ENCODE measurements around the gene ELP1. TPM values are rescaled to one million over a fixed set of nuclear protein-coding genes. Genes with fewer than 3 reads are reported as not detected.
A peak's percentile ranks its signal among the peaks of the same experiment; 100 is the strongest.
"Not testable (repeated sequence)": the region's sequence is repeated elsewhere in the genome, so short reads cannot be mapped to it uniquely, and the experiment has no call there.

The ELP1 gene, protein sequence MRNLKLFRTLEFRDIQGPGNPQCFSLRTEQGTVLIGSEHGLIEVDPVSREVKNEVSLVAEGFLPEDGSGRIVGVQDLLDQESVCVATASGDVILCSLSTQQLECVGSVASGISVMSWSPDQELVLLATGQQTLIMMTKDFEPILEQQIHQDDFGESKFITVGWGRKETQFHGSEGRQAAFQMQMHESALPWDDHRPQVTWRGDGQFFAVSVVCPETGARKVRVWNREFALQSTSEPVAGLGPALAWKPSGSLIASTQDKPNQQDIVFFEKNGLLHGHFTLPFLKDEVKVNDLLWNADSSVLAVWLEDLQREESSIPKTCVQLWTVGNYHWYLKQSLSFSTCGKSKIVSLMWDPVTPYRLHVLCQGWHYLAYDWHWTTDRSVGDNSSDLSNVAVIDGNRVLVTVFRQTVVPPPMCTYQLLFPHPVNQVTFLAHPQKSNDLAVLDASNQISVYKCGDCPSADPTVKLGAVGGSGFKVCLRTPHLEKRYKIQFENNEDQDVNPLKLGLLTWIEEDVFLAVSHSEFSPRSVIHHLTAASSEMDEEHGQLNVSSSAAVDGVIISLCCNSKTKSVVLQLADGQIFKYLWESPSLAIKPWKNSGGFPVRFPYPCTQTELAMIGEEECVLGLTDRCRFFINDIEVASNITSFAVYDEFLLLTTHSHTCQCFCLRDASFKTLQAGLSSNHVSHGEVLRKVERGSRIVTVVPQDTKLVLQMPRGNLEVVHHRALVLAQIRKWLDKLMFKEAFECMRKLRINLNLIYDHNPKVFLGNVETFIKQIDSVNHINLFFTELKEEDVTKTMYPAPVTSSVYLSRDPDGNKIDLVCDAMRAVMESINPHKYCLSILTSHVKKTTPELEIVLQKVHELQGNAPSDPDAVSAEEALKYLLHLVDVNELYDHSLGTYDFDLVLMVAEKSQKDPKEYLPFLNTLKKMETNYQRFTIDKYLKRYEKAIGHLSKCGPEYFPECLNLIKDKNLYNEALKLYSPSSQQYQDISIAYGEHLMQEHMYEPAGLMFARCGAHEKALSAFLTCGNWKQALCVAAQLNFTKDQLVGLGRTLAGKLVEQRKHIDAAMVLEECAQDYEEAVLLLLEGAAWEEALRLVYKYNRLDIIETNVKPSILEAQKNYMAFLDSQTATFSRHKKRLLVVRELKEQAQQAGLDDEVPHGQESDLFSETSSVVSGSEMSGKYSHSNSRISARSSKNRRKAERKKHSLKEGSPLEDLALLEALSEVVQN (N-terminal part only)
- total RNA-seq = 31.7 and 32.7 TPM in 2 replicates

DNA sequence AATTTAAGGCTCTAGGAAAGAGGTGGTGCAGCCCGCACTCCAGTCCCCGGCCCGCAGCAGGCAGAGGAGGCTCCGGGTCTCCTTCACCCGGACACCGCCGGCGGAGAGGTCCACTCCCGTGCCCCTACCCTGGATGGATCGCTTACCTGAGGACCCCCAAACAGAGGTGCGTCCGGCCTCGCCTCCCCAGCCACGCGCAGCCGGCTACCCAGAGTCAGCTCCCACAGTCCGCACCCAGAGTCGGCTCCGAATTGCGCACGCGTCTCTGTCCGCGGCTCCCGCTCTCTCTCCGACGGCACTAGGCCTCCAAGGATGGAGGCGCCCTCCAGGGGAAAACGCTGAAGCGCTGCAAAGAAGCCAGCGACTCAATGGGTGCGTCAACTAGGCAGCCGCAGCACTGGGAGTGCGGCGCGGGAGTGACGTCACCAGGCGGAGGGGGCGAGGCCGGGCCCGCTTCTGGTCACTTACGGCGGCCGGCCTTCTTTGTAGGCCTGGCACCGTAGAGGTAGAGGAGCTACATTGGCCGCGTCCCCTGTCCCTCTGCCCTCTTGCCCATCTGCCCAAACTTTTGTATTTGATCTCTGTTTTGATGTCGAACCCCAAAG lies at the start of gene ELP1:
Gene ELP1 (minus strand): TSS at position 407 of the 605 bp plus-strand sequence. CDS start 2,978 bp downstream, outside the sequence.
- DNase-seq (ENCODE audit: low spot score) = peak; percentile 89
- peaks cover 26% of the 10 kb centered on the region for H3K4me1 Mint-ChIP-seq (ENCODE audit: low read depth)
- no peaks in the 10 kb centered on the region for H3K9me3 Mint-ChIP-seq
- no peaks in the 10 kb centered on the region for H3K27me3 Mint-ChIP-seq (ENCODE audit: low read depth)
- intact Hi-C loops (cut with micrococcal nuclease) = loop anchor here (1.0 to 10.0 kb wide), 6 partner anchors 76 to 481 kb away; partner anchors contain the start of genes EPB41L4B and TMEM245
- peaks cover 17% of the 10 kb centered on the region for H3K36me3 Mint-ChIP-seq (ENCODE audit: low read depth)
- H3K4me3 Mint-ChIP-seq (ENCODE audit: low read depth) = peak within 1 kb of the TSS; percentile 98
- H3K27ac Mint-ChIP-seq = peak within 1 kb of the TSS; percentile 94

DNA sequence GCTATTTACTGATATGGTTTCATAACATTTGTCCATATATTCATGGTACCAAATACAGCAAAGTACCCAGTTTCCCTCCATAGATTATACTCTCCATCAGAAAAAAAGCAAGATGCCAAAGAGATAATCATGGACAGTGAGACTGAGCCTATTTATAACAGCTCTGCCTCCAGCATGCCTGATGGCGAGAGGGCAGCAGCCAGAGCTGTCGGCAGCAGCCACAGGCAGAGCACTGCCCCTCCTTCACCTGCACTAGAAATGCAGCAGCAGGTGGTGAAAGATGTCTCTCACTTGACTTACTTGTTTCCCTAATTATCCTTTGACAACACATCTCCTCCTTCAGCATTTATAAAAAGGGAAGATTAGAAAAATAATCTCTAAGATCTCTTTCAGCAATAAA lies 47.0 kb upstream of the ELP1 start:
- no peak overlapping the region for H3K4me3 Mint-ChIP-seq (ENCODE audit: low read depth)
- no peak overlapping the region for H3K27ac Mint-ChIP-seq
- DNase-seq (ENCODE audit: low spot score) = no peak
- H3K27me3 Mint-ChIP-seq (ENCODE audit: low read depth) = no peaks in the 10 kb centered on the region
- H3K36me3 Mint-ChIP-seq (ENCODE audit: low read depth) = peaks cover 10% of the 10 kb centered on the region
- H3K4me1 Mint-ChIP-seq (ENCODE audit: low read depth) = no peaks in the 10 kb centered on the region
- H3K9me3 Mint-ChIP-seq = no peaks in the 10 kb centered on the region
- intact Hi-C loops (cut with micrococcal nuclease) = no loop called here

DNA sequence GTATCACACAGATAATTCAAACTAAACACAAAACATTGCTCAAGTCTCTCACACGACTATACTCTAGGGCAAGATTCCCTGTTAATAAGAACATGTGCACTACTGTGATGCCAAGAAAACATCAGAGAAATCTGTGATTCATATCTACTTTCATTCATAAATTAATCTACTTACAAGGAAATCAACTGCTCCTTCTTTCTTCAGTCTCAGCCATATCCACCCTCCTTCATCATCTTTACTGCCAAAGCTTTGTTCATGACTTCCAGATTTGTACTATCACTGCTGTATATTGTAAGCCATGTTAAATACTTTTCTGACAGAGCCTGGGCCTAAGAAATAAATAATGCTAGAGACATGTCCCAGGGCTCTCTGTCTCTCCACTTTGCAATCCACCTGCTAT lies 44.3 kb upstream of the ELP1 start:
- H3K4me1 Mint-ChIP-seq (ENCODE audit: low read depth) = no peaks in the 10 kb centered on the region
- H3K4me3 Mint-ChIP-seq (ENCODE audit: low read depth) = no peak overlapping the region
- H3K27ac Mint-ChIP-seq = no peak overlapping the region
- no peak for DNase-seq (ENCODE audit: low spot score)
- peaks cover 10% of the 10 kb centered on the region for H3K36me3 Mint-ChIP-seq (ENCODE audit: low read depth)
- H3K27me3 Mint-ChIP-seq (ENCODE audit: low read depth) = no peaks in the 10 kb centered on the region
- H3K9me3 Mint-ChIP-seq = no peaks in the 10 kb centered on the region
- intact Hi-C loops (cut with micrococcal nuclease) = no loop called here

DNA sequence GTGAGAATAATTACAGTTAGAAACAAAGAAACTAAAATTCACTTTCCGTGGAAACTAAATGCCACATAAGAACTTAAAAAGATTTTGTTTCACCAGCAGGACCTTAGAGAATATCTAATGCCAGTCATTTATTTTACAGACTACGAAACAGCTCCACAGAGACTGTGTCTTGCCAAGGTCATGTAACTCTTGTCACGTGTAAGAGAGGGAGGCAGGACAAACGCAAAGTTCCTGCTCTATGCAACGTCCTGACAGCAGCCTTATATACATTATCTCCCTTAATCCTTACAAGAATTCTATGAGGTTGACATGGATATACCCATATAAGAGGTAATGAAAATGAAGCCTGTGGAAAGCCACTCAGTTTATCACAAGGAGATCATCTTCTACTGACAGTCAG lies 40.0 kb upstream of the ELP1 start:
- Mint-ChIP-seq H3K4me1 (ENCODE audit: low read depth) (no peaks in the 10 kb centered on the region), H3K36me3 (ENCODE audit: low read depth) (peaks cover 23% of the 10 kb centered on the region), H3K4me3 (ENCODE audit: low read depth) (no peak overlapping the region), H3K27ac (no peak overlapping the region), H3K27me3 (ENCODE audit: low read depth) (no peaks in the 10 kb centered on the region), H3K9me3 (peaks cover 11% of the 10 kb centered on the region)
- DNase-seq (ENCODE audit: low spot score) = no peak
- intact Hi-C loops (cut with micrococcal nuclease) = no loop called here

DNA sequence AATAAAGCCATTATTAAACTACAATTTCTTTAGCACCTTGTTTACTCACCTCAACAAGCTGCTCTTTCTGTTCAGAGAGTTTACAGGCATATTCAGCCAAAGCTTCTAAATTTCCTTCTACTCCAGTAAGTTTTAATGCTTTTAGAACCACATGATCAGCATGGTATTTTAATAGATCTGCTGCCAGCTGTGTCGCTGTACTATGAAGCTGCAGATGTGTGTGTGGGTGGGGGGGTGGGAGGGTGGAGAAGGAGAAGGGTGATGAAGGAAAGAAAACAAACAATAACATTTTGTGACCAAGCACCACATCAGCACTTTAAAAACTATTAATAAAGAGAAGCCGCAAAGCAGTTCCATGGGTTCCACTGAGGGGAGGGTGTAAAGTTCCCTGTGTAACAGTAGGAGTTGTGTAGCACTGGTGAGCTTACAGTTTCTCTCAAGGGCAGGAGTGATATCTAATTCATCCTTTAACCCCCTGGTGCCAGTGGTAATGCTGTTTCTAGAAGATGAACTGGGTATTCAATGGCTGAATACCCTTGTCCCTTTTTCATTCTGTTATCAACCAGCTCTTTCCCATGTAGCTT lies 38.8 kb upstream of the ELP1 start:
- Mint-ChIP-seq H3K27me3 (ENCODE audit: low read depth) (no peaks in the 10 kb centered on the region), H3K36me3 (ENCODE audit: low read depth) (peaks cover 14% of the 10 kb centered on the region), H3K27ac (no peak overlapping the region), H3K4me1 (ENCODE audit: low read depth) (no peaks in the 10 kb centered on the region), H3K9me3 (peaks cover 11% of the 10 kb centered on the region), H3K4me3 (ENCODE audit: low read depth) (no peak overlapping the region)
- no peak for DNase-seq (ENCODE audit: low spot score)
- intact Hi-C loops (cut with micrococcal nuclease) = no loop called here

DNA sequence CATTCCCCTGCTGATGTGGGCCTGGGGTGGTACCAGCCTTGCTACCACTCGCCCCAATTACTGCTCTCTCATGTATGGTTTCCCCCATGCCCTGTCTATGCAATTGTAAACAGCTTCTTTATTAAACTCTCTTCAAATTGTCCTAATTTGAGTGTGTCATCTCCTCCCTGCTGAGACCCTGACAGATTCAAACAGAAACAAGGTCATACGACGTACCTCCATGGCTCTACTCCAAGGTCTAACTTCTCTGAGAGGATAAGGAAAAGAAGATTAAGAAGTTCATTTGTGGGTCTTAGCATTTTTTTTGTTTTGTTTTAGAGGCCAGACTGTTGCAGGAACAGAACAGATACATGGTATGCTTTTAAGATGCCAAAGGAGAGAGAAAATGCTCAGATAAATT lies 38.3 kb upstream of the ELP1 start:
- intact Hi-C loops (cut with micrococcal nuclease) = no loop called here
- Mint-ChIP-seq H3K4me1 (ENCODE audit: low read depth) (no peaks in the 10 kb centered on the region), H3K27me3 (ENCODE audit: low read depth) (no peaks in the 10 kb centered on the region), H3K36me3 (ENCODE audit: low read depth) (peaks cover 14% of the 10 kb centered on the region), H3K9me3 (peaks cover 11% of the 10 kb centered on the region), H3K4me3 (ENCODE audit: low read depth) (no peak overlapping the region), H3K27ac (no peak overlapping the region)
- DNase-seq (ENCODE audit: low spot score) = no peak

DNA sequence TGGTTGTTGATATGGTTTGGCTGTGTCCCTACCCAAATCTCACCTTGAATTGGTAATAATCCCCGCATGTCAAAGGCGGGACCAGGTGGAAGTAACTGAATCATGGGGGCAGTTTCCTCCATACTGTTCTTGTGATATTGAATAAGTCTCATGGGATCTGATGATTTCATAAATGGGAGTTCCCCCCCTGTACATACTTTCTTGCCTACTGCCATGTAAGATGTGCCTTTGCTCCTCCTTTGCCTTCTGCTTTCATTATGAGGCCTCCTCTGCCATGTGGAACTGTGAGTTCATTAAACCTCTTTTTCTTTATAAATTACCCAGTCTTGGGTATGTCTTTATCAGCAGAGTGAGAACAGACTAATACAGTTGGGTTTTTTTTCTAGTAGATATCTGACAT lies 37.5 kb upstream of the ELP1 start:
- intact Hi-C loops (cut with micrococcal nuclease); H3K27ac Mint-ChIP-seq; H3K4me1 Mint-ChIP-seq (ENCODE audit: low read depth); H3K27me3 Mint-ChIP-seq (ENCODE audit: low read depth); DNase-seq (ENCODE audit: low spot score); H3K4me3 Mint-ChIP-seq (ENCODE audit: low read depth): not testable (repeated sequence)
- peaks cover 14% of the 10 kb centered on the region for H3K36me3 Mint-ChIP-seq (ENCODE audit: low read depth)
- peaks cover 11% of the 10 kb centered on the region for H3K9me3 Mint-ChIP-seq

DNA sequence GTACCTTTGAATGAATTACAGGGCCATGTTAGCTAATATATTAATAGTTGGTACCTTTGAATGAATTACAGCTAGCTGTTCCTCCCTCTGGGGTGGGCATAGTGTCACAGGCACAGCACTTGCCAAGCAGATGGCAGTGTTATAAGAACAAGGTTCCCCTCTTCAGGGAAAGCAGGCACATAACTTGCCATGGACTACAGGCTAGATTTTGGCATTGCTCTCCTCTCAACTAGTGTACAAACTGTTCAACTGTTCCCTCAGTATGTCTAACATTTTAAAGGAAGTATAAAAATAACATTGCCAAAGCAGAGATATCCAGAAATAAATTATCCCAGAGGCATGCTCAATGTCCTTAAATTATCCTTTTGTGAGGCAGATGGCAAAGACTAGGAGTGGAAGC lies 34.0 kb upstream of the ELP1 start:
- Mint-ChIP-seq H3K27me3 (ENCODE audit: low read depth) (no peaks in the 10 kb centered on the region), H3K36me3 (ENCODE audit: low read depth) (peaks cover 14% of the 10 kb centered on the region), H3K4me3 (ENCODE audit: low read depth) (no peak overlapping the region), H3K27ac (no peak overlapping the region), H3K9me3 (peaks cover 11% of the 10 kb centered on the region), H3K4me1 (ENCODE audit: low read depth) (no peaks in the 10 kb centered on the region)
- intact Hi-C loops (cut with micrococcal nuclease) = no loop called here
- no peak for DNase-seq (ENCODE audit: low spot score)

DNA sequence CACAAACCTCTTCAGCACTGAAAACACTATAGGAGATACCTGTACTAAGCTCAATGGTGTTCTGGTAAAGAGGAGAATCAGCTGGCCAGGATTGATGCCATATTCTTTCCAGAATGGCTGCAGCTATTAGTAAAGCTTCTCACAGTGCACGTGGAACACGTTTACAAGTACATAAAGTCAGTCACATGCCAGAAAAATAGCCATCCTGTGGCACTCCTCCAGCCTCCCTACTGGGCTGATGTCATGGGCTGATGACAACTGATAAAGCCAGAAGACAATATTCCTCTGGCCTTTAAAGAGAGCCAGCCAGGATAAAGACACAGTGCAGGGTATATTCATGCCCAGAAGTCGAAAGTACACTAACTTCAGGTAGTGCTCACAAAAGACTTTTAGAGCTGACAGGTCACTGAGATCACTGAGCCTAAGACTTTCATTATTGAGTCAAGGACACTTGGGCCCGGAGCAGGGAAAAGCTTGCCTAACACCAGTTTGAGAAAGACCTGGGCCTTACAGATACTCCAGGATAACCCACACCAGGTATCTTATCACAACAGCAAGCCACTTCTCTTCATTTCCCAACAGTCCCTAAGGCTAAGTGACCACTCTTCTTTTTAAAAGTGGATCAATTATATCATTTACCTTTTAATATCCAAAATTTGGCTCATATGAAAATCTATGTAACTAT lies 29.7 kb upstream of the ELP1 start:
- Mint-ChIP-seq H3K9me3 (no peaks in the 10 kb centered on the region), H3K27me3 (ENCODE audit: low read depth) (no peaks in the 10 kb centered on the region), H3K36me3 (ENCODE audit: low read depth) (no peaks in the 10 kb centered on the region), H3K4me3 (ENCODE audit: low read depth) (no peak overlapping the region), H3K4me1 (ENCODE audit: low read depth) (no peaks in the 10 kb centered on the region), H3K27ac (no peak overlapping the region)
- no peak for DNase-seq (ENCODE audit: low spot score)
- intact Hi-C loops (cut with micrococcal nuclease) = no loop called here

DNA sequence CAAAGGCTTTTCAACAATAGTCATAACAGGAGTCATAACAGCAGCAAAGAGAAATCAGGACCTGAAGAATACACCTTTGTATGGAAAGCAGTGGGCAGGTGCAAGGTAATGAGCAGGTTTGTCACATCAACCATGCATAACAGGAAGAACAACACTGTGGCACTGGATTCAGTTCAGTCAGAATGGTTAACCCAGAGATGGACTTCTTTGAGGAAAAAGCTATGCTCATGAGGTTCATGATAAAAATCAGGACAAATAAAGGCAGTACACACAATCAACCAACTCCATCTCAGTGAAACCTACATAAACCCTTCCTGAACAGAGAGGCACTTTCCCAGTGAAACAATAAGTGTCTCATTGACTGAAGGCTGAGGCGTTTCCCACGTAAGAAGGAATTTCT lies 27.2 kb upstream of the ELP1 start:
- Mint-ChIP-seq H3K36me3 (ENCODE audit: low read depth) (no peaks in the 10 kb centered on the region), H3K27ac (no peak overlapping the region), H3K4me3 (ENCODE audit: low read depth) (no peak overlapping the region), H3K4me1 (ENCODE audit: low read depth) (peaks cover 1% of the 10 kb centered on the region), H3K9me3 (no peaks in the 10 kb centered on the region), H3K27me3 (ENCODE audit: low read depth) (no peaks in the 10 kb centered on the region)
- intact Hi-C loops (cut with micrococcal nuclease) = no loop called here
- DNase-seq (ENCODE audit: low spot score) = no peak

DNA sequence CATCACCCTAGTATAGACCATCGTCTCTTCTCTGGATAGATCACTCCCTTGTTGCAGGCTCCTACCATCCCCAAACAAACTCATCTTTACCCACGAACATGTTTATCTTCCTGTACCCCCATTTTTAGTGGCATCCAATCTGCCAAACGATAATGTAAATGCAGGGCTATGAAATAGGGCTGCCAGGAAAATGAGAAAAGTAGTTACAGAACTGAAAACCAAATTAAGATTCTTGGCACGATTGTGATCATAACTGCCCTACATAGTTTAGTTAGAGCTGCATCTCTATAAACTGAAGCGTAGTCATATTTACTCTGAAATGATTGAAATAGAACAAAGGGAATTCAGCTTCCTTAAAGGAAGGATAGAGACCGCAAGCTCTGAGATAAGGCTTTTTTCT lies 26.4 kb upstream of the ELP1 start:
- intact Hi-C loops (cut with micrococcal nuclease) = no loop called here
- Mint-ChIP-seq H3K9me3 (no peaks in the 10 kb centered on the region), H3K4me3 (ENCODE audit: low read depth) (no peak overlapping the region), H3K27me3 (ENCODE audit: low read depth) (no peaks in the 10 kb centered on the region), H3K27ac (no peak overlapping the region), H3K4me1 (ENCODE audit: low read depth) (peaks cover 1% of the 10 kb centered on the region), H3K36me3 (ENCODE audit: low read depth) (no peaks in the 10 kb centered on the region)
- DNase-seq (ENCODE audit: low spot score) = no peak

DNA sequence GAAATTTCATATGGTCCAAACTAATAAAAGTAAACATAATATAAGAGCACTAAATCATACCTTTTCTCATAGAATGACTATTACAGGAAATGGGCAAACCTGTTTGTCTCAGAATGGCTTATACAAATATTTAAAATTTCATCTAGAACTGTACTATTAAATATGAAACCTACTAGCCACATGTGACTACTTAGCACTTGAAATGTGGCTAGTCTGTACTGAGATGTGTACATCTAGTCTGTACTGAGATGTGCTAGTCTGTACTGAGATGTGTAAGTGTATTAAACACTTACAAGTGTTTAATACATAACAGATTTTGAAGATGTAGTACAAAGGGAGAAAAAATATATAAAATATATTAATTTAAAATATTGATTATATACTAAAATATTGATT lies 22.7 kb upstream of the ELP1 start:
- no peak overlapping the region for H3K4me3 Mint-ChIP-seq (ENCODE audit: low read depth)

More for the DNA sequence above, 22.7 kb upstream of the ELP1 start:
- Mint-ChIP-seq H3K27me3 (ENCODE audit: low read depth) (no peaks in the 10 kb centered on the region), H3K4me1 (ENCODE audit: low read depth) (peaks cover 1% of the 10 kb centered on the region), H3K36me3 (ENCODE audit: low read depth) (no peaks in the 10 kb centered on the region), H3K9me3 (no peaks in the 10 kb centered on the region), H3K27ac (no peak overlapping the region)
- intact Hi-C loops (cut with micrococcal nuclease) = no loop called here
- DNase-seq (ENCODE audit: low spot score) = no peak

Measured in activated T-helper 2 cell treated with anti-CD3 and anti-CD28 coated beads, Interferon-gamma antibody, Interleukin-2, Interleukin-4, amounts not matched to agents 10 μg/mL and 5 μg/mL and 100 μg/mL, durations not matched to agents 14 hours and 24 hours and 36 hours (primary cell).